ENCODE measurements around the gene DCANP1. TPM values are rescaled to one million over a fixed set of nuclear protein-coding genes. Genes with fewer than 3 reads are reported as not detected.
A peak's percentile ranks its signal among the peaks of the same experiment; 100 is the strongest.

Gene DCANP1
- total and polyA plus RNA-seq, 5 donors from 2014 or later = not detected

- DNase-seq (no peak), ATAC-seq (ENCODE audit: low read depth in 2 of 2) (no peak)
- peaks cover 22% of the 10 kb centered on the region for H3K36me3 Mint-ChIP-seq
- Histone ChIP-seq H3K4me1 (ENCODE audit: control insufficient read depth, insufficient read depth, low read length, poor library complexity, severe bottlenecking) (peaks cover 27% of the 10 kb centered on the region), H3K4me3 (ENCODE audit: low read depth, low read length) (no peak overlapping the region), H3K36me3 (ENCODE audit: control insufficient read depth, insufficient read depth, low read length) (peaks cover 16% of the 10 kb centered on the region), H3K9me3 (ENCODE audit: control insufficient read depth in 2 of 2, low read length in 2 of 2) (no peaks in the 10 kb centered on the region), H3K27me3 (ENCODE audit: control insufficient read depth, insufficient read depth, low read length) (no peaks in the 10 kb centered on the region), H3K27ac (ENCODE audit: insufficient read depth, low read length, poor library complexity, severe bottlenecking) (no peak overlapping the region)
- peaks cover 38 to 80% (median 61%) of the 10 kb centered on the region in 4 donors for H3K4me1 Mint-ChIP-seq
- H3K4me3 Mint-ChIP-seq = peak overlapping the region in 3 of 4 donors; percentile 13 to 95 (median 93)
- H3K27me3 Mint-ChIP-seq = peaks cover 6% of the 10 kb centered on the region
- H3K27ac Mint-ChIP-seq = peak overlapping the region in 1 of 3 donors; percentile 63
- H3K9me3 Mint-ChIP-seq = peaks cover 0 to 3% (median 0%) of the 10 kb centered on the region in 7 donors
Measured at GRCh38 chr5:135396459-135397055, 50.6 kb downstream of the DCANP1 start.

- no peaks in the 10 kb centered on the region for H3K9me3 ChIP-seq (ENCODE audit: control insufficient read depth in 2 of 2, low read length in 2 of 2)
- peaks cover 27% of the 10 kb centered on the region for H3K4me1 ChIP-seq (ENCODE audit: control insufficient read depth, insufficient read depth, low read length, poor library complexity, severe bottlenecking)
- DNase-seq (no peak), ATAC-seq (ENCODE audit: low read depth in 2 of 2) (no peak)
- peak overlapping the region in 2 of 4 donors; percentile 0 to 2 for H3K4me3 Mint-ChIP-seq
- H3K36me3 Mint-ChIP-seq = peaks cover 25% of the 10 kb centered on the region
- no peak overlapping the region for H3K4me3 ChIP-seq (ENCODE audit: low read depth, low read length)
- H3K27ac ChIP-seq (ENCODE audit: insufficient read depth, low read length, poor library complexity, severe bottlenecking) = no peak overlapping the region
- H3K4me1 Mint-ChIP-seq = peaks cover 38 to 82% (median 63%) of the 10 kb centered on the region in 4 donors
- H3K27ac Mint-ChIP-seq = peak overlapping the region in 1 of 3 donors; percentile 53
- peaks cover 19% of the 10 kb centered on the region for H3K36me3 ChIP-seq (ENCODE audit: control insufficient read depth, insufficient read depth, low read length)
- H3K27me3 Mint-ChIP-seq = peaks cover 6% of the 10 kb centered on the region
- H3K9me3 Mint-ChIP-seq = peaks cover 0 to 3% (median 0%) of the 10 kb centered on the region in 7 donors
- no peaks in the 10 kb centered on the region for H3K27me3 ChIP-seq (ENCODE audit: control insufficient read depth, insufficient read depth, low read length)
Measured at GRCh38 chr5:135395866-135396265, 51.3 kb downstream of the DCANP1 start.

GRCh38 chr5:135395451-135395850, 51.7 kb downstream of the DCANP1 start:
- DNase-seq = no peak
- peaks cover 25% of the 10 kb centered on the region for H3K36me3 Mint-ChIP-seq
- no peak overlapping the region for H3K4me3 ChIP-seq (ENCODE audit: low read depth, low read length)
- no peaks in the 10 kb centered on the region for H3K9me3 ChIP-seq (ENCODE audit: control insufficient read depth in 2 of 2, low read length in 2 of 2)
- H3K4me3 Mint-ChIP-seq = peak overlapping the region in 2 of 4 donors; percentile 0 to 2
- peaks cover 3% of the 10 kb centered on the region for H3K27me3 Mint-ChIP-seq
- peaks cover 19% of the 10 kb centered on the region for H3K36me3 ChIP-seq (ENCODE audit: control insufficient read depth, insufficient read depth, low read length)
- peaks cover 27% of the 10 kb centered on the region for H3K4me1 ChIP-seq (ENCODE audit: control insufficient read depth, insufficient read depth, low read length, poor library complexity, severe bottlenecking)
- no peaks in the 10 kb centered on the region for H3K27me3 ChIP-seq (ENCODE audit: control insufficient read depth, insufficient read depth, low read length)
- peak overlapping the region in 2 of 3 donors; percentile 6 to 53 for H3K27ac Mint-ChIP-seq
- H3K27ac ChIP-seq (ENCODE audit: insufficient read depth, low read length, poor library complexity, severe bottlenecking) = no peak overlapping the region
- peaks cover 38 to 84% (median 62%) of the 10 kb centered on the region in 4 donors for H3K4me1 Mint-ChIP-seq
- no peak for ATAC-seq (ENCODE audit: low read depth in 2 of 2)
- H3K9me3 Mint-ChIP-seq = peaks cover 0 to 3% (median 0%) of the 10 kb centered on the region in 7 donors

Other genes with a start within 250 kb of the DCANP1 start
- gene MACROH2A1, start 48.1 kb downstream of the DCANP1 start, total RNA-seq = 139 TPM
- gene MACROH2A1, start 48.1 kb downstream of the DCANP1 start, polyA plus RNA-seq = 100 to 1,000 TPM; 126 to 161 (median 148) TPM
- gene TIFAB, start 5.0 kb upstream of the DCANP1 start, total RNA-seq = not detected
- gene TIFAB, start 5.0 kb upstream of the DCANP1 start, polyA plus RNA-seq = not detected
- gene NEUROG1, start 88.6 kb upstream of the DCANP1 start, total RNA-seq = not detected
- not detected for gene NEUROG1, start 88.6 kb upstream of the DCANP1 start, polyA plus RNA-seq
- gene CXCL14, start 131.6 kb upstream of the DCANP1 start, total RNA-seq = not detected
- not detected for gene CXCL14, start 131.6 kb upstream of the DCANP1 start, polyA plus RNA-seq